GM12873 (cell line): Measurements from ENCODE around the gene EXOC3L4.

ENCODE experiments used
- CTCF ChIP-seq: IDR thresholded peaks from 2 replicates; pipeline ENCODE4 v1.5.1; 2012; ENCODE audit warnings: low read depth, mild to moderate bottlenecking, moderate library complexity, low read length, control low read depth; ENCODE audit not compliant: insufficient read depth; ENCODE audit errors: missing control alignments

Gene EXOC3L4

GRCh38 chr14:103112400-103113243 is 18.1 kb downstream of the EXOC3L4 start:
- no peak for TF ChIP-seq CTCF

- TF ChIP-seq CTCF: no peak
These were observed 18.8 kb downstream of the EXOC3L4 start for GRCh38 chr14:103113303-103113702.

- no peak for TF ChIP-seq CTCF
These were observed 19.2 kb downstream of the EXOC3L4 start for GRCh38 chr14:103113774-103114173.

DNA sequence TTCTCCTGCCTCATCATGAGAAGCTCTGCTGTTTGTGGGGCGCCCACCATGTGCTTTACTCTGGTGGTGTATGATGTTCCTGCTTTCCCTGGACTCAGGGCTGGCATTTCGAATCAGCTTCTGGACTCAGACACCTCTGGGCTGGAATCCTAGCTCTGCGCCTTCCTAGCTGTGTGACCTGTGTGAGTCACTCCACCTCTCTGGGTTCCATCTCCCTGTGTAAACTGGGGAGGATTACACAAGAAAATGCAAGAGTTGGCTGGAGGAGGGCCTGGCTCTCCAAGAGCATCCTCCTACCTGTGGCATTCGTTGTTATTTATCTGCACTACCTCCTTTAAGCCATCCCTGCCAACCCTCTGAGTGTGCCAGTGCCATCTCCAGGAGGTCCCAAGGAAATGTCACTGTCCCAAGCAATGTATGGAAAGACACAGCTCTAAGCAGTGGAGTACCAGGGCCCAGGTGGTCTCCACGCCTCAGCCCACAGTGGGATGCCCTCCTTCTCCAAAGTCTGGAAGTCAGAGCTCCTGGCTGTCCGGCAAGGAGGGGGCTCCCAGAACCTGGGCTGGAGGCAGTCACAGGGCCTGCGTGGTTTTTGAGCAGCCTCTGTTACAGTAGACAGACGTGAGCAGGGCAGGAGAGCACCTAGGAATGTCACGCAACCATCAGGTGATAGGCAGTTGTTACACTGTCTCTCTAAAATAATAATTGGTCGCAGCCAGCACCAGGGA is 21.5 kb downstream of the EXOC3L4 start:
- no peak for TF ChIP-seq CTCF

DNA sequence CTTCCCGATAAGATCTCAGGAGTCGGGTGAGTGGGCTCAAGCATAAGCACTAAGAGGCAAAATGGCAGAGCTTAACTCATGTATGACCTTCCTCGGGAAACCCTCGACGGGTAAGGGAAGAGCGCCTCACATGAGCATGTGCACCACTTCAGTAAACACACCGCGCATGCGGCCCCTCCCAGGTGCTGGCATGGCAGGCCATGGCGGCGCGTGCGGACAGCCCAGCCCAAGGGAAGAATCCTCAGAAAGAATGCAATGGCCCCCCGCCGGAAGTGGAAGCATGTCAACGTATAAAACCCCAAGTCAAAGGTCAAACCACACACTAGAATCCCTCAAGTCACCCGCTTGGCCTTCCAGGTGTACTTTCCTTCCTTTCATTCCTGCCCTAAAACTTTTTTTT is 22.1 kb downstream of the EXOC3L4 start:
- TF ChIP-seq CTCF: no peak

DNA sequence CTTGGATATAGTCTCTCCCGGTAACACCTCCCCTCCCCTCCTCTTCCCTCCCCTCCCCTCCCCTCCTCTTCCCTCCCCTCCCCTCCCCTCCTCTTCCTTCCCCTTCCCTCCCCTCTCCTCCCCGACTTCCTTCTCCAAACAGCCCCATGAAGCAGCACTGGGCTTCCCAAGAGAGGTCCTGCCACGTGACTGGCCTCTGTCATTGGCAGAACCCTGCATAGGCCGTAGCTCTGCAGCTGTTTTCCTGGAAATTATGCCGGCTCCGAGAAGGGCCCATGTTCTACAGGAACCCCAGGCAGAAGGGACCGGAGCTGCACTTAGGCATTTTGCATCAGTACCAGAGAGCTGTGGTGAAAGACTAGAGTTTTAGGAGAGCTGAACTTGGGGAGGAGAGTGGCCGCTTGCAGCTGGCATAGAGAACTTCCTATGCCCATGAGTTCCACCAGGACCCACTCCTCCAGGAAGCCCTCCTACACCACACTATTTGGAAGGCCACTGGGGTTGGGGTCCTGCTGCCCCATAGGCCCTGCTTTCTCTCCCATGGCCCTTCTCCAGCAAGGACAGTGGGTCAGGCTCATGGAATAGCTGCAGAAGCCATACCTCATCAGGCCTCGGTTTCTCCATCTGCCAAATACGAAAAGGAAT is 23.6 kb downstream of the EXOC3L4 start:
- no peak for TF ChIP-seq CTCF
